ENCODE results near the gene RNASE8. TPM values are rescaled to one million over a fixed set of nuclear protein-coding genes. Genes with fewer than 3 reads are reported as not detected.
"Not testable (repeated sequence)": the region's sequence is repeated elsewhere in the genome, so short reads cannot be mapped to it uniquely, and the experiment has no call there.

RNASE8 gene
- total and polyA plus RNA-seq, 2 of the 4 experiments (the other 2 are of a cell fraction): not detected

DNA sequence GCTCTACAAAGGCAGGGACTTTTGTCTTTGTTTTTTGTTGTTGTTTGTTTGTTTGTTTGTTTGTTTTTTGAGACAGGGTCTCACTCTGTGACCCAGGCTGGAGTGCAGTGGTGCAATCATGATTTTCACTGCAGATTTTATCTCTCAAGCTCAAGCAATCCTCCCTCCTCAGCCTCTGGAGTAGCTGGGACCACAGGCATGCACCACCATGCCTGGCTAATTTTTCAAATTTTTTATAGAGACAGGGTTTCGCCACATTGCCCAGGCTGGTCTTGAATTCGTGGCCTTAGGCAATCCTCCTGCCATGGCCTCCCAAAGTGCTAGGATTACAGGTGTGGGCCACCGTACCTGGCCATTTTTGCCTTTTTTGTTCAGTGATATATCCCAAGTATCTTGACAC, 16.7 kb upstream of the RNASE8 start:
- in situ Hi-C loops (cut with MboI; ENCODE audit: low sequenced_read_pairs); H3K9ac ChIP-seq (ENCODE audit: low read depth, low read length): not testable (repeated sequence)

More for the DNA sequence above, 16.7 kb upstream of the RNASE8 start:
- CTCF ChIA-PET: interaction anchor here (1.3 to 3.7 kb wide), 3 partner anchors 26 to 78 kb away, joined by 3 to 37 read pairs (median 5); no protein-coding TSS in a partner anchor
- intact Hi-C loops (cut with micrococcal nuclease): loop anchor here (1.0 to 2.0 kb wide), 4 partner anchors 27 to 344 kb away; no protein-coding TSS in a partner anchor
- H3K36me3 ChIP-seq (ENCODE audit: control insufficient read depth, insufficient read depth, low read length); H3K9me1 ChIP-seq (ENCODE audit: insufficient read depth, low read length); H3K56ac ChIP-seq (ENCODE audit: extremely low read depth, insufficient read depth, low read length); H3K18ac ChIP-seq (ENCODE audit: low read depth, low read length); H4K8ac ChIP-seq (ENCODE audit: low read depth in 2 of 2, low read length in 2 of 2); H3K4ac ChIP-seq (ENCODE audit: low read depth, low read length); H2AK5ac ChIP-seq (ENCODE audit: low read depth, low read length); H3K4me1 ChIP-seq (ENCODE audit: control insufficient read depth, insufficient read depth, low read length); H3K14ac ChIP-seq (replicated peaks; ENCODE audit: low read depth, low read length); H4K5ac ChIP-seq (ENCODE audit: low read depth, low read length); H3K9me3 ChIP-seq (ENCODE audit: control insufficient read depth, insufficient read depth, low read length); H4K91ac ChIP-seq (ENCODE audit: insufficient read depth, low read depth, low read length); BruUV-seq (replicated peaks); H3K4me3 ChIP-seq (ENCODE audit: insufficient read depth, low read depth, low read length); DNase-seq; H2AK9ac ChIP-seq (replicated peaks; ENCODE audit: low read depth, low read length, poor library complexity); H4K20me1 ChIP-seq (ENCODE audit: insufficient read depth, low read length); H2BK5ac ChIP-seq (ENCODE audit: low read depth, low read length, poor library complexity, severe bottlenecking); H3K23ac ChIP-seq (ENCODE audit: low read depth, low read length); H2BK20ac ChIP-seq (ENCODE audit: low read depth, low read length); H2AFZ ChIP-seq (replicated peaks; ENCODE audit: low read length, poor library complexity); H2BK120ac ChIP-seq (ENCODE audit: low read depth, low read length); H3K4me2 ChIP-seq (ENCODE audit: low read depth, low read length); H3K79me1 ChIP-seq (ENCODE audit: low read depth in 1 of 2, low read length in 2 of 2); POLR2A ChIA-PET (ENCODE audit: unreplicated experiment); dilution Hi-C loops (cut with HindIII; ENCODE audit: low sequenced_read_pairs, unreplicated experiment); ATAC-seq (ENCODE audit: low read depth); H2BK15ac ChIP-seq (ENCODE audit: low read depth, low read length); H3K27ac ChIP-seq (ENCODE audit: insufficient read depth, low read length): not testable (repeated sequence)
- peaks cover 30% of the 10 kb centered on the region for H3K27me3 ChIP-seq (ENCODE audit: control insufficient read depth, insufficient read depth, low read length)
- WGBS, 2 experiments (ENCODE audit: extremely low coverage in 2 of 2, insufficient read length in 1 of 2): no CpG with 5 or more reads among the region's 3 CpGs
